IMR-90 (cell line): ENCODE measurements around the gene CENPP. TPM values are rescaled to one million over a fixed set of nuclear protein-coding genes. Genes with fewer than 3 reads are reported as not detected.
A peak's percentile ranks its signal among the peaks of the same experiment; 100 is the strongest.

Experiments used
- ATAC-seq: fragments of 200-7000 bp; cut with Tn5 transposase; 2 replicates; pipeline ENCODE4 v1.9.1; 2020; ENCODE audit warnings: low read depth, mild to moderate bottlenecking, moderate library complexity
- BruUV-seq: library from RNA; stranded (reverse); fragments of 400-500 nt; replicated peaks from 2 replicates; lab custom pipeline; 2021; lab: Mats Ljungman, UMichigan
- CTCF ChIA-PET: fragments of 300-600 bp; formaldehyde crosslinking; extraction: SDS; loops from one replicate; lab custom pipeline; 2021; ENCODE audit warnings: antibody characterized with exemption; lab: Yijun Ruan, JAX
- POLR2A ChIA-PET: fragments of 300-600 bp; sonication (Branson Sonifier 250); formaldehyde crosslinking; loops from one replicate; lab custom pipeline; 2022; ENCODE audit warnings: antibody characterized with exemption; ENCODE audit not compliant: unreplicated experiment; lab: Charles Lee
- DNase-seq: peaks from one replicate; pipeline ENCODE4 v3.0.0; 2013
- H2AFZ ChIP-seq: replicated peaks from 2 replicates; pipeline ENCODE3; 2013; ENCODE audit warnings: low read length, mild to moderate bottlenecking; ENCODE audit not compliant: poor library complexity
- H2AK5ac ChIP-seq: 2 replicates; pipeline ENCODE4 v1.6.1; 2013; ENCODE audit warnings: low read depth, low read length, inconsistent platforms
- H2AK9ac ChIP-seq: replicated peaks from 2 replicates; pipeline ENCODE3; 2013; ENCODE audit warnings: mild to moderate bottlenecking, low read depth, low read length, moderate library complexity; ENCODE audit not compliant: poor library complexity
- H2BK120ac ChIP-seq: 2 replicates; pipeline ENCODE4 v1.6.1; 2013; ENCODE audit warnings: low read depth, low read length, inconsistent platforms
- H2BK15ac ChIP-seq: 3 replicates; pipeline ENCODE4 v1.6.1; 2013; ENCODE audit warnings: low read depth, low read length, inconsistent platforms
- H2BK20ac ChIP-seq: 2 replicates; pipeline ENCODE4 v1.6.1; 2013; ENCODE audit warnings: low read depth, mild to moderate bottlenecking, inconsistent platforms, low read length, moderate library complexity
- H2BK5ac ChIP-seq: 2 replicates; pipeline ENCODE4 v1.6.1; 2013; ENCODE audit warnings: mild to moderate bottlenecking, low read depth, low read length, inconsistent platforms; ENCODE audit not compliant: poor library complexity, severe bottlenecking
- H3K14ac ChIP-seq: replicated peaks from 2 replicates; pipeline ENCODE4 v1.6.1; 2013; ENCODE audit warnings: low read depth, low read length, inconsistent platforms
- H3K18ac ChIP-seq: 2 replicates; pipeline ENCODE4 v1.6.1; 2013; ENCODE audit warnings: low read depth, low read length, control low read depth
- H3K23ac ChIP-seq: 2 replicates; pipeline ENCODE4 v1.6.1; 2013; ENCODE audit warnings: low read depth, low read length, inconsistent platforms
- H3K27ac ChIP-seq: 2 replicates; pipeline ENCODE4 v1.5.1; 2013; ENCODE audit warnings: mild to moderate bottlenecking, control low read depth, low read length; ENCODE audit not compliant: insufficient read depth
- H3K27me3 ChIP-seq: 2 replicates; pipeline ENCODE4 v1.6.1; 2013; ENCODE audit warnings: low read length; ENCODE audit not compliant: control insufficient read depth, insufficient read depth
- H3K36me3 ChIP-seq: 2 replicates; pipeline ENCODE4 v1.6.1; 2013; ENCODE audit warnings: low read length, mixed read lengths; ENCODE audit not compliant: control insufficient read depth, insufficient read depth
- H3K4ac ChIP-seq: 2 replicates; pipeline ENCODE4 v1.6.1; 2013; ENCODE audit warnings: low read depth, low read length, inconsistent platforms
- H3K4me1 ChIP-seq: 2 replicates; pipeline ENCODE4 v1.6.1; 2013; ENCODE audit warnings: low read length, mixed read lengths; ENCODE audit not compliant: control insufficient read depth, insufficient read depth
- H3K4me2 ChIP-seq: 2 replicates; pipeline ENCODE4 v1.6.1; 2013; ENCODE audit warnings: low read depth, mild to moderate bottlenecking, control low read depth, low read length, moderate library complexity
- H3K4me3 ChIP-seq: 2 replicates; pipeline ENCODE4 v1.5.1; 2013; ENCODE audit warnings: low read depth, mild to moderate bottlenecking, control low read depth, low read length, moderate library complexity; ENCODE audit not compliant: insufficient read depth
- H3K56ac ChIP-seq: 2 replicates; pipeline ENCODE4 v1.6.1; 2013; ENCODE audit warnings: low read length, inconsistent platforms; ENCODE audit not compliant: insufficient read depth; ENCODE audit errors: extremely low read depth
- H3K79me1 ChIP-seq, 2 experiments: 2 replicates each; pipeline ENCODE4 v1.6.1; 2013; ENCODE audit warnings: low read length in 2 of 2, inconsistent platforms in 1 of 2, low read depth in 1 of 2
- H3K9ac ChIP-seq: 2 replicates; pipeline ENCODE4 v1.6.1; 2013; ENCODE audit warnings: low read depth, low read length, control low read depth
- H3K9me1 ChIP-seq: 2 replicates; pipeline ENCODE4 v1.6.1; 2013; ENCODE audit warnings: low read length, inconsistent platforms; ENCODE audit not compliant: insufficient read depth
- H3K9me3 ChIP-seq: 2 replicates; pipeline ENCODE4 v1.6.1; 2013; ENCODE audit warnings: low read length; ENCODE audit not compliant: control insufficient read depth, insufficient read depth
- H4K20me1 ChIP-seq: 2 replicates; pipeline ENCODE4 v1.6.1; 2013; ENCODE audit warnings: low read length, inconsistent platforms; ENCODE audit not compliant: insufficient read depth
- H4K5ac ChIP-seq: 2 replicates; pipeline ENCODE4 v1.6.1; 2013; ENCODE audit warnings: mild to moderate bottlenecking, low read depth, low read length, control low read depth
- H4K8ac ChIP-seq, 2 experiments: 2 replicates each; pipeline ENCODE4 v1.6.1; 2013; ENCODE audit warnings: low read depth in 2 of 2, low read length in 2 of 2, control low read depth in 1 of 2, inconsistent platforms in 1 of 2
- H4K91ac ChIP-seq: 2 replicates; pipeline ENCODE4 v1.6.1; 2013; ENCODE audit warnings: low read depth, low read length, inconsistent platforms; ENCODE audit not compliant: insufficient read depth
- CEBPB ChIP-seq: IDR thresholded peaks from 2 replicates; pipeline ENCODE4 v1.6.1; 2012; ENCODE audit warnings: low read depth, low read length, improper control_type of control experiment
- CHD1 ChIP-seq: IDR thresholded peaks from 2 replicates; pipeline ENCODE4 v1.6.1; 2012; ENCODE audit warnings: low read depth, low read length, improper control_type of control experiment
- CTCF ChIP-seq: conservative IDR thresholded peaks from 2 replicates; pipeline ENCODE4 v1.5.1; 2012; ENCODE audit warnings: mild to moderate bottlenecking, low read depth, low read length, improper control_type of control experiment
- ELK1 ChIP-seq: fragments of 150-350 bp; IDR thresholded peaks from 2 replicates; pipeline ENCODE4 v1.6.1; 2016; ENCODE audit warnings: low read depth, mild to moderate bottlenecking, low read length, moderate library complexity, borderline replicate concordance
- FOS ChIP-seq: fragments of 150-350 bp; IDR thresholded peaks from 2 replicates; pipeline ENCODE4 v1.6.1; 2016; ENCODE audit warnings: low read depth, low read length
- MAFK ChIP-seq: IDR thresholded peaks from 2 replicates; pipeline ENCODE4 v1.6.1; 2012; ENCODE audit warnings: low read depth, low read length, improper control_type of control experiment
- MXI1 ChIP-seq: IDR thresholded peaks from 2 replicates; pipeline ENCODE4 v1.6.1; 2012; ENCODE audit warnings: low read depth, mild to moderate bottlenecking, low read length, moderate library complexity, borderline replicate concordance
- NFE2L2 ChIP-seq: fragments of 150-350 bp; IDR thresholded peaks from 2 replicates; pipeline ENCODE4 v1.6.1; 2016; ENCODE audit warnings: low read depth, mild to moderate bottlenecking, low read length
- POLR2A ChIP-seq: IDR thresholded peaks from 2 replicates; pipeline ENCODE4 v1.6.1; 2012; ENCODE audit warnings: mild to moderate bottlenecking, low read depth, low read length
- RAD21 ChIP-seq: IDR thresholded peaks from 2 replicates; pipeline ENCODE4 v1.6.1; 2012; ENCODE audit warnings: low read length, improper control_type of control experiment
- RCOR1 ChIP-seq: IDR thresholded peaks from 2 replicates; pipeline ENCODE4 v1.6.1; 2012; ENCODE audit warnings: mild to moderate bottlenecking, low read length, improper control_type of control experiment; ENCODE audit not compliant: insufficient replicate concordance
- RFX5 ChIP-seq: IDR thresholded peaks from 2 replicates; pipeline ENCODE4 v1.8.0; 2012; ENCODE audit warnings: low read depth, mild to moderate bottlenecking, low read length, moderate library complexity
- SMC3 ChIP-seq: fragments of 150-350 bp; IDR thresholded peaks from 2 replicates; pipeline ENCODE4 v1.6.1; 2016; ENCODE audit warnings: low read depth, mild to moderate bottlenecking, antibody characterized with exemption, low read length, moderate library complexity
- USF2 ChIP-seq: fragments of 150-350 bp; IDR thresholded peaks from 2 replicates; pipeline ENCODE4 v1.6.1; 2017; ENCODE audit warnings: mild to moderate bottlenecking, antibody characterized with exemption, low read length, low read depth
- WGBS, 2 experiments: methylation state at CpG; one replicate each; pipeline versions ENCODE4 v1.1.5 to v1.1.7; 2013; ENCODE audit warnings: missing lambda C conversion rate in 2 of 2; ENCODE audit not compliant: insufficient read length in 1 of 2; ENCODE audit errors: extremely low coverage in 2 of 2; 5-methylcytosine and 5-hydroxymethylcytosine counted together
- dilution Hi-C: fragments of 300-500 bp; cut with HindIII; formaldehyde crosslinking; loops from one replicate; pipeline ENCODE4 v1.14.3; 2018; ENCODE audit warnings: low sequenced_read_pairs; ENCODE audit not compliant: unreplicated experiment
- in situ Hi-C: fragments of 300-500 bp; cut with MboI; formaldehyde crosslinking; loops from 3 replicates; pipeline ENCODE4 v1.14.3; 2019; ENCODE audit warnings: low sequenced_read_pairs, inconsistent platforms, mixed read lengths
- intact Hi-C: fragments of 100-400 bp; cut with micrococcal nuclease; formaldehyde crosslinking; loops from 2 replicates; pipeline ENCODE4 v1.10.0; 2022
- polyA plus RNA-seq, 3 experiments: library from polyadenylated mRNA; depleted of rRNA; stranded (reverse); fragments of >200 nt; gene quantifications; 2 replicates each; pipeline ENCODE4 v1.2.3, GENCODE V29; 2012; ENCODE audit warnings: low replicate concordance in 1 of 3
- total RNA-seq: library from RNA; depleted of rRNA; stranded (reverse); fragments of >200 nt; gene quantifications from 2 replicates; pipeline ENCODE4 v1.2.3, GENCODE V29; 2012

CENPP gene
- total and polyA plus RNA-seq, 2 of the 4 experiments (the other 2 are of a cell fraction), result 1.4 to 2.0 TPM

- H3K79me1 ChIP-seq, result peaks cover 0 to 3% of the 10 kb centered on the region in 2 experiments; a peak in 1 of 4 replicates
These were observed 7.0 kb downstream of the CENPP start for GRCh38 chr9:92332577-92333281.

More at GRCh38 chr9:92332577-92333281, 7.0 kb downstream of the CENPP start:
- POLR2A ChIA-PET, result no interaction called here
- CTCF ChIA-PET, result interaction anchor here (1.3 kb wide), 1 partner anchor 10 kb away, joined by 4 read pairs; no protein-coding TSS in a partner anchor
- Histone ChIP-seq H3K4me1 (no peaks in the 10 kb centered on the region; the same call in 1 of the 2 replicates), H4K8ac (no peak overlapping the region), H4K5ac (no peak overlapping the region), H2BK120ac (no peak overlapping the region), H3K56ac (no peak overlapping the region), H2BK20ac (no peak overlapping the region), H3K9me3 (no peaks in the 10 kb centered on the region), H3K9me1 (no peaks in the 10 kb centered on the region), H3K36me3 (no peaks in the 10 kb centered on the region), H3K9ac (no peak overlapping the region), H3K27me3 (no peaks in the 10 kb centered on the region), H3K14ac (no peak overlapping the region), H2AK5ac (no peak overlapping the region), H3K18ac (no peak overlapping the region), H3K4me3 (no peak overlapping the region), H2AK9ac (no peak overlapping the region), H4K20me1 (no peaks in the 10 kb centered on the region), H2AFZ (no peak overlapping the region), H3K23ac (no peak overlapping the region), H3K4ac (no peak overlapping the region), H3K4me2 (no peak overlapping the region), H4K91ac (no peak overlapping the region), H2BK15ac (no peak overlapping the region), H3K27ac (no peak overlapping the region; the same call in 1 of the 2 replicates), H2BK5ac (no peak overlapping the region)
- ATAC-seq (no peak), DNase-seq (peak; percentile 43)
- dilution Hi-C loops (no loop called here), in situ Hi-C loops (loop anchor here (5.0 to 25.0 kb wide), 2 partner anchors 105 to 455 kb away; no protein-coding TSS in a partner anchor), intact Hi-C loops (no loop called here)
- WGBS, 2 experiments, result no CpG with 5 or more reads among the region's 3 CpGs
- no peak for TF ChIP-seq RCOR1
- TF ChIP-seq POLR2A, result no peak
- no peak for TF ChIP-seq MXI1
- no peak for TF ChIP-seq FOS
- no peak for TF ChIP-seq RAD21
- TF ChIP-seq MAFK, result no peak
- TF ChIP-seq CEBPB, result no peak
- TF ChIP-seq CHD1, result no peak
- no peak for TF ChIP-seq NFE2L2
- TF ChIP-seq USF2, result no peak
- no peak for TF ChIP-seq CTCF
- no peak for TF ChIP-seq SMC3
- no peak for TF ChIP-seq ELK1
- TF ChIP-seq RFX5, result no peak
- BruUV-seq, result no TSS peak
